Brain pericyte (primary cell): ENCODE results near the gene RGS8.

Experiments used
- DNase-seq: peaks from one replicate; pipeline ENCODE4 v3.0.0-alpha.2; 2012; ENCODE audit warnings: low read depth, low spot score

The RGS8 gene

DNA sequence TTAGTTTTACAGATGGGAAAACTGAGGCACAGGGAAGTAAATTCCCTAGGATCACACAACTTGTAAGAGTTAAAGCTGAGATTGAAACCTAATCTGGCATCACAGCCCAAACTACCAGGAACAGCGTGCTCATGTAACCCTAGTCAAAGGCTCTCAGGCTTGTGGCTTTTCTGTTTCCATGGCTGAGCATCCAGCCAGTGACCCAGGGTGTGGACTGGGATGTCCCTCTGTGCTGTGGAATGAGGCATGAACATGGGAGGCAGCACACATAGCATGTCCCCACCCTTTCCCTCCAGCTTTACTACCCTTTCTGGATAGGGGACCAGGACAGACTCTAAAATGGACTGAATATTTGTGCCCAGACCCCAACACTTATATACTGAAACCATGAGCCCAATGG, 45.1 kb downstream of the RGS8 start:
- DNase-seq: no peak

DNA sequence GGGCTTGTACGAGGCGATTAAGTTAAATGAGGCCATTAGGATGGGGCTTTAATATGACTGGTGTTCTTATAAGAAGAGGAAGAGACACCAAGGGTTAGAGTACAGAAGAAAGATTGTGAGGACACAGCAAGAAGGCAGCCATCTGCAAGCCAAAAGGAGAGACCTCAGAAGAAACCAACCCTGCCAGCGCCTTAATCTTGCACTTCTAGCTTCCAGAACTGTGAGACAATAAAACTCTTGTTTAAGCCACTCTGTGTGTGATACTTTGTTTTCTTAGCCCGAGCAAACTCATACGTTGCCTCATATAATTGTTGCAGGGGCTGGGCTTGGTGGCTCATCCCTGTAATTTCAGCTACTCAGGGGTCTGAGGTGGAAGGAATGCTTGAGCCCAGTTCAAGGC, 46.6 kb downstream of the RGS8 start:
- DNase-seq: no peak

DNA sequence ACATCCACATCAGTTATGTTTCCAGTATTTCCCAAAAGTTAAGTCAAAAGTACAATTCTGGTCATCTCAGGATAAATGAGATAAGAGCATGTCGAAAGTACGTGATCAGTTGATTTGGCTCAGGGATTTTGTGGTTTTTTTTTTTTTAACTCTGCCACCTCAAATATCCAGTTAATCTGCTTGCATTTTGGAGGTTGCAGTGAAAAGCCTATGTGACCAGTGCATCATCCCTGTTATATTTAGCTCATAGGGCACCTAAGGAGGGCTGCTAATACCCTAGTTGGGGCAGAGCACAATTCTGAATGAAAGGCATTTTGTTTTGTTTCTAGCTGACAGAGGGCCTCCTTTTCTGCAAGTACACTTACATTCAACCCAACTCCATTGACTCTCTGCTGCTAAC, 48.5 kb downstream of the RGS8 start:
- DNase-seq: no peak
